SK-N-SH (cell line): ENCODE results near the gene ADORA3.

Source experiments
- EP300 ChIP-seq, 2 experiments: IDR thresholded peaks; 2 replicates each; pipeline versions ENCODE4 v1.4.0 to v1.6.1; 2012; ENCODE audit warnings: borderline replicate concordance in 1 of 2, low read depth in 1 of 2, low read length in 1 of 2
- EZH2phosphoT487 ChIP-seq: fragments of 200-600 bp; sonication (generic); IDR thresholded peaks from 2 replicates; pipeline ENCODE4 v1.6.1; 2017; ENCODE audit warnings: low read depth, mixed run types, mild to moderate bottlenecking, antibody characterized with exemption, moderate library complexity, borderline replicate concordance
- GABPA ChIP-seq: IDR thresholded peaks from 2 replicates; pipeline ENCODE4 v1.4.0; 2012; ENCODE audit warnings: low read depth, mild to moderate bottlenecking
- GATA2 ChIP-seq: sonication (generic); formaldehyde crosslinking; IDR thresholded peaks from 2 replicates; pipeline ENCODE4 v1.5.0; 2020; ENCODE audit warnings: mild to moderate bottlenecking, missing genetic modification reagents
- POLR2AphosphoS5 ChIP-seq: IDR thresholded peaks from 2 replicates; pipeline ENCODE4 v1.6.1; 2012; ENCODE audit warnings: low read depth, low read length
- RCOR1 ChIP-seq: fragments of 150-350 bp; IDR thresholded peaks from 2 replicates; pipeline ENCODE4 v1.6.1; 2017; ENCODE audit warnings: antibody characterized with exemption, low read length
- SMC3 ChIP-seq: IDR thresholded peaks from 2 replicates; pipeline ENCODE4 v1.6.1; 2012; ENCODE audit warnings: low read depth, low read length, improper control_type of control experiment
- TAF1 ChIP-seq: IDR thresholded peaks from 2 replicates; pipeline ENCODE4 v1.6.1; 2012; ENCODE audit warnings: low read depth, mild to moderate bottlenecking, low read length, moderate library complexity, borderline replicate concordance
- YY1 ChIP-seq: IDR thresholded peaks from 2 replicates; pipeline ENCODE4 v1.4.0; 2012; ENCODE audit warnings: low read depth, mild to moderate bottlenecking
- TF ChIP-seq, protein P1 (sequence below): fragments of 200-600 bp; sonication (generic); IDR thresholded peaks from 2 replicates; pipeline ENCODE4 v1.6.1; 2017; ENCODE audit warnings: antibody characterized with exemption, mild to moderate bottlenecking, moderate library complexity
- TF ChIP-seq, protein P2 (sequence below): IDR thresholded peaks from 2 replicates; pipeline ENCODE4 v1.6.1; 2012; ENCODE audit warnings: mild to moderate bottlenecking, low read depth, low read length, moderate library complexity
- TF ChIP-seq, protein P3 (sequence below): fragments of 150-350 bp; IDR thresholded peaks from 2 replicates; pipeline ENCODE4 v1.6.1; 2017; ENCODE audit warnings: antibody characterized with exemption, low read length, low read depth, borderline replicate concordance
- TF ChIP-seq, protein P4 (sequence below): fragments of 150-350 bp; IDR thresholded peaks from 2 replicates; pipeline ENCODE4 v1.6.1; 2016; ENCODE audit warnings: mild to moderate bottlenecking, low read depth, low read length

DNA sequence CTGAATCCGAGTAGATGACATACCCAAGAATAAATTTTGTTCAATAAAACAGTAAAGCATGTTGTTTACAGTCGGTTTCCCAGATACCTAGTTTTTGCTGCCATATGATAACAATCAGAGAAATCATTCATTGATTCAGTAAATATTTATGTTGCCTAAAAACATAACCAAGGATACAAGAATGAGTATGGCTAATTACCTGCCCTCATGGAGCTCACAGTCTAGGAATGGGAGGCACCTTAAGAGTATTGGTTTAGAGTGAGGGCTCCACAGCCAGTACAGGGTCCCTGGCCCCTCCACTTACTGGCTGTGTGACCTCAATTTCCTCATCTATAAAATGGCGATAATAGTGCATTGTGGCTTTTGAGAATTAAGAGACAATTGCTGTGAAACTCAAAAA lies 53.2 kb downstream of the ADORA3 start:
- TF ChIP-seq, protein P1, sequence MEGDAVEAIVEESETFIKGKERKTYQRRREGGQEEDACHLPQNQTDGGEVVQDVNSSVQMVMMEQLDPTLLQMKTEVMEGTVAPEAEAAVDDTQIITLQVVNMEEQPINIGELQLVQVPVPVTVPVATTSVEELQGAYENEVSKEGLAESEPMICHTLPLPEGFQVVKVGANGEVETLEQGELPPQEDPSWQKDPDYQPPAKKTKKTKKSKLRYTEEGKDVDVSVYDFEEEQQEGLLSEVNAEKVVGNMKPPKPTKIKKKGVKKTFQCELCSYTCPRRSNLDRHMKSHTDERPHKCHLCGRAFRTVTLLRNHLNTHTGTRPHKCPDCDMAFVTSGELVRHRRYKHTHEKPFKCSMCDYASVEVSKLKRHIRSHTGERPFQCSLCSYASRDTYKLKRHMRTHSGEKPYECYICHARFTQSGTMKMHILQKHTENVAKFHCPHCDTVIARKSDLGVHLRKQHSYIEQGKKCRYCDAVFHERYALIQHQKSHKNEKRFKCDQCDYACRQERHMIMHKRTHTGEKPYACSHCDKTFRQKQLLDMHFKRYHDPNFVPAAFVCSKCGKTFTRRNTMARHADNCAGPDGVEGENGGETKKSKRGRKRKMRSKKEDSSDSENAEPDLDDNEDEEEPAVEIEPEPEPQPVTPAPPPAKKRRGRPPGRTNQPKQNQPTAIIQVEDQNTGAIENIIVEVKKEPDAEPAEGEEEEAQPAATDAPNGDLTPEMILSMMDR = no peak
- TF ChIP-seq, protein P2, sequence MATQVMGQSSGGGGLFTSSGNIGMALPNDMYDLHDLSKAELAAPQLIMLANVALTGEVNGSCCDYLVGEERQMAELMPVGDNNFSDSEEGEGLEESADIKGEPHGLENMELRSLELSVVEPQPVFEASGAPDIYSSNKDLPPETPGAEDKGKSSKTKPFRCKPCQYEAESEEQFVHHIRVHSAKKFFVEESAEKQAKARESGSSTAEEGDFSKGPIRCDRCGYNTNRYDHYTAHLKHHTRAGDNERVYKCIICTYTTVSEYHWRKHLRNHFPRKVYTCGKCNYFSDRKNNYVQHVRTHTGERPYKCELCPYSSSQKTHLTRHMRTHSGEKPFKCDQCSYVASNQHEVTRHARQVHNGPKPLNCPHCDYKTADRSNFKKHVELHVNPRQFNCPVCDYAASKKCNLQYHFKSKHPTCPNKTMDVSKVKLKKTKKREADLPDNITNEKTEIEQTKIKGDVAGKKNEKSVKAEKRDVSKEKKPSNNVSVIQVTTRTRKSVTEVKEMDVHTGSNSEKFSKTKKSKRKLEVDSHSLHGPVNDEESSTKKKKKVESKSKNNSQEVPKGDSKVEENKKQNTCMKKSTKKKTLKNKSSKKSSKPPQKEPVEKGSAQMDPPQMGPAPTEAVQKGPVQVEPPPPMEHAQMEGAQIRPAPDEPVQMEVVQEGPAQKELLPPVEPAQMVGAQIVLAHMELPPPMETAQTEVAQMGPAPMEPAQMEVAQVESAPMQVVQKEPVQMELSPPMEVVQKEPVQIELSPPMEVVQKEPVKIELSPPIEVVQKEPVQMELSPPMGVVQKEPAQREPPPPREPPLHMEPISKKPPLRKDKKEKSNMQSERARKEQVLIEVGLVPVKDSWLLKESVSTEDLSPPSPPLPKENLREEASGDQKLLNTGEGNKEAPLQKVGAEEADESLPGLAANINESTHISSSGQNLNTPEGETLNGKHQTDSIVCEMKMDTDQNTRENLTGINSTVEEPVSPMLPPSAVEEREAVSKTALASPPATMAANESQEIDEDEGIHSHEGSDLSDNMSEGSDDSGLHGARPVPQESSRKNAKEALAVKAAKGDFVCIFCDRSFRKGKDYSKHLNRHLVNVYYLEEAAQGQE = no peak
- TF ChIP-seq, protein P3, sequence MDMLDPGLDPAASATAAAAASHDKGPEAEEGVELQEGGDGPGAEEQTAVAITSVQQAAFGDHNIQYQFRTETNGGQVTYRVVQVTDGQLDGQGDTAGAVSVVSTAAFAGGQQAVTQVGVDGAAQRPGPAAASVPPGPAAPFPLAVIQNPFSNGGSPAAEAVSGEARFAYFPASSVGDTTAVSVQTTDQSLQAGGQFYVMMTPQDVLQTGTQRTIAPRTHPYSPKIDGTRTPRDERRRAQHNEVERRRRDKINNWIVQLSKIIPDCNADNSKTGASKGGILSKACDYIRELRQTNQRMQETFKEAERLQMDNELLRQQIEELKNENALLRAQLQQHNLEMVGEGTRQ = no peak
- TF ChIP-seq GATA2 (CRISPR knock-in tag) = no peak
- TF ChIP-seq EZH2phosphoT487 = no peak
- no peak for TF ChIP-seq EP300 (IDR thresholded peaks at IDR 0.05; ENCODE audit: borderline replicate concordance in 1 of 2, low read depth in 1 of 2, low read length in 1 of 2)
- no peak for TF ChIP-seq POLR2AphosphoS5
- no peak for TF ChIP-seq TAF1
- TF ChIP-seq, protein P4, sequence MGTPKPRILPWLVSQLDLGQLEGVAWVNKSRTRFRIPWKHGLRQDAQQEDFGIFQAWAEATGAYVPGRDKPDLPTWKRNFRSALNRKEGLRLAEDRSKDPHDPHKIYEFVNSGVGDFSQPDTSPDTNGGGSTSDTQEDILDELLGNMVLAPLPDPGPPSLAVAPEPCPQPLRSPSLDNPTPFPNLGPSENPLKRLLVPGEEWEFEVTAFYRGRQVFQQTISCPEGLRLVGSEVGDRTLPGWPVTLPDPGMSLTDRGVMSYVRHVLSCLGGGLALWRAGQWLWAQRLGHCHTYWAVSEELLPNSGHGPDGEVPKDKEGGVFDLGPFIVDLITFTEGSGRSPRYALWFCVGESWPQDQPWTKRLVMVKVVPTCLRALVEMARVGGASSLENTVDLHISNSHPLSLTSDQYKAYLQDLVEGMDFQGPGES = no peak
- TF ChIP-seq RCOR1 = no peak
- no peak for TF ChIP-seq YY1
- TF ChIP-seq GABPA = no peak
- no peak for TF ChIP-seq SMC3
